ENCODE results near the gene DSCAM.
"Not testable (repeated sequence)": the region's sequence is repeated elsewhere in the genome, so short reads cannot be mapped to it uniquely, and the experiment has no call there.

DSCAM gene

GRCh38 chr21:40512590-40512989, 334.4 kb downstream of the DSCAM start:
- no peak for DNase-seq

GRCh38 chr21:40507978-40508377, 339.0 kb downstream of the DSCAM start:
- DNase-seq, result no peak

GRCh38 chr21:40505681-40506080, 341.3 kb downstream of the DSCAM start:
- no peak for DNase-seq

- no peak for DNase-seq
Measured at GRCh38 chr21:40505244-40505643, 341.7 kb downstream of the DSCAM start.

DNA sequence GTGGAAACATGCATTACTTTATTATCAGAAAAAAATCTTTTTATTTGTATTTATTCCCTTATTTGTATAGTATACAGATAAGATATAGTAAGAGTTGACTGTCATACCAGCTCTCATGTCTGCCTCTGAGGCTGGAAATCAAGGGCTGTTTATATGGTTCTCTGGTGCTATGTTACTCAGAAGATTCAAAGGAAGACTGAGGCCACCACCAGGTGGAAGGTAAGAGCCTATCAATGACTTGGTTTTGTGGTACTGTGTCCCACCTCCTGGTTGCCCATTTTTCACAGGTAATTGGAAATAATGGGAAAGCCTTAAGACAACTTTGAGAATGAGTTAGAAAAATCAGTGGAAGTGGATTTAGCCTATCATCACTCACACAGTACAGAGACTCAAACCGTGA, 342.1 kb downstream of the DSCAM start:
- DNase-seq, result no peak

GRCh38 chr21:40496116-40496515, 350.8 kb downstream of the DSCAM start:
- DNase-seq, result no peak

DNA sequence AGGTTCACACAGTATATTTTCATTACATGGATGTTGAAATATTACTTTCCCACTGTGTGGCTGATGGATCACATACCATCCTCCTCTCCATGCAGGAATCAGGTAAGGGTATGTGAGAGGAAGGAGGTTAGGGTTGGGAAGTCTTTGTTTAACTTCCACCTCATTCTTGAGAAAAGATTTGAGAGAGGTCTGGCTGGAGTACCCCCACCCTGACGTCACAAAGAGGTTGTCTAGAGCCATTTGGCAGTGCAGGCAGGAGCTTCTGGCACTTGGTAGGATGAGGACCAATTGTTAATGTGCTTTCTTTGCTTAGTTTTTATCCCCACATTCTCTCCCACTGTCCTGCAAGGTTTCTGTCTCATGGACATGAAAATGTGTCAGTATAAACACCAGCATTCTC, 356.6 kb downstream of the DSCAM start:
- no peak for DNase-seq

DNA sequence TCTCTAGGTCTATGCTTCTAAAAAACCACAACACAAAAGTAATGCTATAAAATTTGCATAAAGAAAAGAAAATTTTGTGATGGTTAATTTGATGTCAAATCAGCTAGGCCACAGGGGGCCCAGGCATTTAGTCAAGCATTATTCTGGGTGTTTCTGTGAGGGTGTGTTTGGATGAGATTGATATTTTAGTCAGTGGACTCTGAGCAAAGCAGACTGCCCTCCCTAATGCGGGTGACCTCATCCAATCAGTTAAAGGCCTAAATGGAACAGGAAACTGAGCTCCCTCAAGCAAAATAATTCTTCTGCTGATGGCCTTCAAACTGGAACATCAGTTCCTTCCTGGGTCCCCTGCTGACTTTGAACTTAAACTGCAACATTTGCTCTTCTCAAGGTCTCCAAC, 358.0 kb downstream of the DSCAM start:
- DNase-seq, result no peak

GRCh38 chr21:40481764-40482163, 365.2 kb downstream of the DSCAM start:
- DNase-seq, result no peak

DNA sequence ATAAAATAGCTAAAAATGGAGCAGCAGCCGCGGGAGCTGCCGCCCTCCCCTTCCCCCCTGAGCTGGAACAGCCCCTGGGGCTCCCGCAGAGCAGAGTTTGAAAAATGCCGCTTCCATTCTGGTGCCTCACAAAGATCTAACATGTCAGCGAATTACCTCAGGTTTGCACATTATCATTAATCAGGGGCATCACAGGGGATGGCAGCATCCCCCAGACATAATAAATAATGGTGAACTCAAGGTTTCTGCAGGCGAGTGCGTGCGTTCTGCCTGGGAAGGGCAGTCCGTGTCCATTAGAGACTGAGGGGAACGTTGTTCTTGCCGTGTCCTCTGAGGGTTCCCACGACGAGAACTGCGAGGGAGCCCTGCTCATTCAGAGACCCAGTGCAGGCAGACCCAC, 372.4 kb downstream of the DSCAM start:
- DNase-seq, result no peak

GRCh38 chr21:40472013-40472412, 374.9 kb downstream of the DSCAM start:
- DNase-seq, result no peak

- no peak for DNase-seq
Measured at GRCh38 chr21:40471103-40471502, 375.9 kb downstream of the DSCAM start.

GRCh38 chr21:40466893-40467483, 380.0 kb downstream of the DSCAM start:
- DNase-seq, result no peak

GRCh38 chr21:40465382-40465781, 381.6 kb downstream of the DSCAM start:
- DNase-seq, result no peak

DNA sequence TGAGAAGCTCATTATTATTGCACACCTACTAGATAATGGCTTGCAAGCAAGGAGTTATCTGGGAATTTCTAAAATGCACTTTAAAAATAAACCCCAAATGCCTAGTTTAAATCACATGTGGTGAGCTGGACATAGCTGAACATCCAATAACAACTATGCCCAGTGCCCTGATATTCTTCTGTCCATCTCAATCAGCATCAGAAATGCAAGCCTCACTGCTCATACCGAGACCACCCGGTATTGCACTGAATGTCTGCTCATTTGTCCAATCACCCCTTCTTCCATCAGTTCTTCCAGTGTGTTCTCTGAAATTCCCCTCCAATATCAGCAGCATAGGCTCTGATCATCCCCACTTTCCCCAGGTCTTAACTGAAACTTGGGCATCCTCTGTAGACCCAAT, 383.8 kb downstream of the DSCAM start:
- no peak for DNase-seq

DNA sequence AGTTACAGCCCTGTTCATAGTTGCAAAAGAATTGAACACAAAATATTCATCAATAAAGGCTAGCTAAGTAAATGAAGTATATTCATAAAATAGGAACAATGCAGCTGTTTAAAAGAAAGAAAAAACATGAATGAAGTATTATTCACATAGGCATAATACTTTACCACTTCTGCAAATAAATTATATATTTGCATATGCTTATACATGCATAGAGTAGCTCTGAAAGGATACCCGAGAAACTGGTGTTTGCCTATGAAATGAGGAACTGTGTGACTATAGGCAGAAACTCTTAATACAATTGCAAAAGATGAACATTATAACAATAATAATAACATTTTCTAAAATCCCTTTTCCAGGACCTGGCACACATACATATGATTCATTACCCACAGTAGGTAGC, 385.9 kb downstream of the DSCAM start:
- no peak for DNase-seq

DNA sequence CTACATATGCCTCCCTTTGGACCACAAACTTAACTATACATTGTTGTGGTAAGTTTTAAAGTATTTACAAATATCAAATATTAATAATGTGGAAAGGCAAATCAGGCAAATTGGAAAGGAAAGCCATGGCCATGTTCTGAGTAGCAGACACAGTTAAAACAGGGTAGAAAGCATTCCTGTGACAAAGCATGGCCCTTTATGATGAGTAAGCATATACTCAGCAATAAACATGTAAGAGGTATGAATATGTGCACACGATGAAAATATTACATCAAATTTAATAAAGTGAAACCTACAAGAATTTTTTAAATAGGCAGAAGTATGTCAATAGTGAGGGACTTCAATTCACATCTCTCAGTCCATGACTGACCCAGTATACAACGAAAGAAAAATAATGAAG, 389.2 kb downstream of the DSCAM start:
- no peak for DNase-seq

DNA sequence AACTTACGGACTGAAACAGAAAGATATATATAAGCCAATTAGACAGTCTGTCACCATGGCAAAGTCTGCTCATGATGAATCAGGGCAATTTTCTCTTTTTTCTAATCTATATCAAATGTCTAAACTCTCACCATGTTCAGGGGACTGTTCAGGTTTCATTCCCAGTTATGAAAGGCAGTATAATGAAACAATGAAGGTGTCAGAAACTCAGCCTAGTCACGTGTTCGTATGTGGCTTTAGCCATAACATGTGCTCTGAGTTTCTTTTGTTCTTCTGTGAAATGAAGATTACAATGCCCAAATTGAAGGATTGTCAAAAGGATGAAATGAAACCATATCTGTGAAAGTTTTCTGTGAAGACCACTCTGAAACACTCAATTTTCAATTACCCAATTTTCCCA, 392.9 kb downstream of the DSCAM start:
- no peak for DNase-seq

- DNase-seq, result no peak
Measured at GRCh38 chr21:40453183-40453582, 393.8 kb downstream of the DSCAM start.

DNA sequence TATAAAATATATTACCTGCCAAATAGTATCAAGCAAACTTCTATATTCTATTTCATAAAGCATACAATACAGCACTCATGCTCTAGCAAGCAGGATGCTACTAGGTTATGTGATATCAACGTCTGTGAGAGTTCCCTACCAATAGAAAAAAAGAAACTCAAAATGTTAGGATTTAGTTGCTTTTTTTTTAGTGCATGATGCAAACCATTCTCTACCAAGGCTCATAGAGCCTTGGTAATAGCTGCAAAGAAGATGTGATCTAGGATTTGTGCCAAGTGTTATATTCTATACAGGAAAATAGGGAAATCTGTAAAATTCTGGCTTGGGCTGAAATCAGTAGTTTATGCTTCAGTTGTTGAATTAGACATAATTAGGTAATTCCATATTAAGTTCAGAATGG, 394.4 kb downstream of the DSCAM start:
- DNase-seq, result no peak

- no peak for DNase-seq
Measured at GRCh38 chr21:40447016-40447415, 399.9 kb downstream of the DSCAM start.

GRCh38 chr21:40445349-40445921, 401.5 kb downstream of the DSCAM start:
- DNase-seq, result no peak

GRCh38 chr21:40439581-40439980, 407.4 kb downstream of the DSCAM start:
- DNase-seq, result not testable (repeated sequence)

DNA sequence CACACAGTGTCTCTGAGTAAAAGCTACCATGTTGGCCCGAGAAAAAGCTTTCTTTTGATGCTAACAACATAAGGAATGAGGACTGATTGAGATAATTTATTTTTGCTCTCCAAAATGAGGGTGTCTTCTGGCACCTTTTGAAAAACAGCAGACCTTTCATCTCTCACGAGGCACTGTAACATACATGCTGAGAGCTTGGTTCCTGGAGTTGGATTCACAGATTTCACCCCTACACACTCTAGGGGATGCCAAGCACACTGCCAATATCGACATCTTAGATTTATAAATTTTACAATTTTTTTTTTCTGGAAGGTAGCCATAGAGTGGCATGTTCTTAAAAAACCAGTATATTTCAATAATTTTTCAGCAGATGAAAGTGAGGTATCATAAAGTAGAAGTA, 408.3 kb downstream of the DSCAM start:
- DNase-seq, result no peak

- DNase-seq, result no peak
Measured at GRCh38 chr21:40436261-40436660, 410.7 kb downstream of the DSCAM start.
